ENCODE data around the gene HBG1.
"Not testable (repeated sequence)": the region's sequence is repeated elsewhere in the genome, so short reads cannot be mapped to it uniquely, and the experiment has no call there.

HBG1 gene

DNA sequence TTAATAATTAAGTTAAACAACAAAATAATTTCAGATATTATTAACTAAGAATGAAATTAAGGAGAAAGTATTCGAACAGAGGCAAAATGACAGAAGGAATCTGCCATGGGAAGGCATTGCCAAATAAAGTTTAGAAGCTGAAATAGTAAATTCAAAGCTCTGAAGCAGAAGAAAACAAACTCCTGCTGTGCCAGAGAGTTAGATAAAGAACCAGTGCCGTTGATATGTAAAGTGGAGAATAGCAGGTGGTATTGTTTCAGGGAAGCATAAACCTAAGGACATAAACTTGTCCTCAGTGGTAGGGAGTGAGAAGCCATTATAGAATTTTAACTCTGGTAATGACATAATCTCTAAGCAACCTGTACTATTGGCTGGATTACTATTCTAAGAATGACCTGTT lies 7.6 kb upstream of the HBG1 start:
- ATAC-seq: no peak

DNA sequence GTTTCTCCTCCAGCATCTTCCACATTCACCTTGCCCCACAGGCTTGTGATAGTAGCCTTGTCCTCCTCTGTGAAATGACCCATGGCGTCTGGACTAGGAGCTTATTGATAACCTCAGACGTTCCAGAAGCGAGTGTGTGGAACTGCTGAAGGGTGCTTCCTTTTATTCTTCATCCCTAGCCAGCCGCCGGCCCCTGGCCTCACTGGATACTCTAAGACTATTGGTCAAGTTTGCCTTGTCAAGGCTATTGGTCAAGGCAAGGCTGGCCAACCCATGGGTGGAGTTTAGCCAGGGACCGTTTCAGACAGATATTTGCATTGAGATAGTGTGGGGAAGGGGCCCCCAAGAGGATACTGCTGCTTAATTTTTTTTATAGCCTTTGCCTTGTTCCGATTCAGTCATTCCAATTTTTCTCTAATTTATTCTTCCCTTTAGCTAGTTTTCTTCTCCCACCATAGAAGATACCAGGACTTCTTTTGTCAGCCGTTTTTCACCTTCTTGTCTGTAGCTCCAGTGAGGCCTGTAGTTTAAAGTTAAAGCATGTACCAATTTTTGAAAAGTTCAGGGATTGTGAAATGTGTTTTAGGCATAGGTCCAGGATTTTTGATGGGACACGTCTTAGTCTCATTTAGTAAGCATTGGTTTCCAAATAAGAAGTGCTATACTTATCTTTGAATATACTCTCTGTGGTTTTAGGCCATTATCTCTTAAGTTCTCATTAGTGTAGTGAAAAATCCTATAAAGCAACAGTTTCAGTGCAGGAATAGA lies 5.2 kb upstream of the HBG1 start, which contains the start of gene HBG2:
Gene HBG2 (minus strand): TSS at position 136 of the 768 bp plus-strand sequence. CDS start 53 bp downstream, at position 83.
- ATAC-seq: not testable (repeated sequence)

More for the DNA sequence above, 7.6 kb upstream of the HBG1 start:
- TF ChIP-seq CSDC2 (CRISPR knock-in tag; IDR thresholded peaks at IDR 0.05) (no peak), GLIS3 (CRISPR knock-in tag; IDR thresholded peaks at IDR 0.05) (no peak), ESRRG (CRISPR knock-in tag; IDR thresholded peaks at IDR 0.05) (no peak), BACH2 (CRISPR knock-in tag; IDR thresholded peaks at IDR 0.05; ENCODE audit: borderline replicate concordance) (no peak), PATZ1 (CRISPR knock-in tag; IDR thresholded peaks at IDR 0.05; ENCODE audit: borderline replicate concordance) (no peak), SNAI2 (CRISPR knock-in tag; IDR thresholded peaks at IDR 0.05) (no peak), ZNF70 (CRISPR knock-in tag; IDR thresholded peaks at IDR 0.05) (no peak), TCF4 (CRISPR knock-in tag; IDR thresholded peaks at IDR 0.05; ENCODE audit: borderline replicate concordance) (no peak), ZFP3 (CRISPR knock-in tag; IDR thresholded peaks at IDR 0.05) (no peak), OSR1 (CRISPR knock-in tag; IDR thresholded peaks at IDR 0.05) (no peak), ARNTL (CRISPR knock-in tag; IDR thresholded peaks at IDR 0.05; ENCODE audit: borderline replicate concordance, low read depth) (no peak), RARB (CRISPR knock-in tag; IDR thresholded peaks at IDR 0.05) (no peak), ZNF565 (CRISPR knock-in tag; conservative IDR thresholded peaks at IDR 0.05; ENCODE audit: low read depth) (no peak), POU6F1 (CRISPR knock-in tag; IDR thresholded peaks at IDR 0.05; ENCODE audit: borderline replicate concordance, low read depth) (no peak), ZC3H10 (CRISPR knock-in tag; IDR thresholded peaks at IDR 0.05) (no peak), TOX (CRISPR knock-in tag; IDR thresholded peaks at IDR 0.05; ENCODE audit: borderline replicate concordance) (no peak)
- TF ChIP-seq, protein P1, sequence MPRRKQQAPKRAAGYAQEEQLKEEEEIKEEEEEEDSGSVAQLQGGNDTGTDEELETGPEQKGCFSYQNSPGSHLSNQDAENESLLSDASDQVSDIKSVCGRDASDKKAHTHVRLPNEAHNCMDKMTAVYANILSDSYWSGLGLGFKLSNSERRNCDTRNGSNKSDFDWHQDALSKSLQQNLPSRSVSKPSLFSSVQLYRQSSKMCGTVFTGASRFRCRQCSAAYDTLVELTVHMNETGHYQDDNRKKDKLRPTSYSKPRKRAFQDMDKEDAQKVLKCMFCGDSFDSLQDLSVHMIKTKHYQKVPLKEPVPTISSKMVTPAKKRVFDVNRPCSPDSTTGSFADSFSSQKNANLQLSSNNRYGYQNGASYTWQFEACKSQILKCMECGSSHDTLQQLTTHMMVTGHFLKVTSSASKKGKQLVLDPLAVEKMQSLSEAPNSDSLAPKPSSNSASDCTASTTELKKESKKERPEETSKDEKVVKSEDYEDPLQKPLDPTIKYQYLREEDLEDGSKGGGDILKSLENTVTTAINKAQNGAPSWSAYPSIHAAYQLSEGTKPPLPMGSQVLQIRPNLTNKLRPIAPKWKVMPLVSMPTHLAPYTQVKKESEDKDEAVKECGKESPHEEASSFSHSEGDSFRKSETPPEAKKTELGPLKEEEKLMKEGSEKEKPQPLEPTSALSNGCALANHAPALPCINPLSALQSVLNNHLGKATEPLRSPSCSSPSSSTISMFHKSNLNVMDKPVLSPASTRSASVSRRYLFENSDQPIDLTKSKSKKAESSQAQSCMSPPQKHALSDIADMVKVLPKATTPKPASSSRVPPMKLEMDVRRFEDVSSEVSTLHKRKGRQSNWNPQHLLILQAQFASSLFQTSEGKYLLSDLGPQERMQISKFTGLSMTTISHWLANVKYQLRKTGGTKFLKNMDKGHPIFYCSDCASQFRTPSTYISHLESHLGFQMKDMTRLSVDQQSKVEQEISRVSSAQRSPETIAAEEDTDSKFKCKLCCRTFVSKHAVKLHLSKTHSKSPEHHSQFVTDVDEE (CRISPR knock-in tag; IDR thresholded peaks at IDR 0.05): no peak

- ATAC-seq: not testable (repeated sequence)
Observed at GRCh38 chr11:5254023-5254422, 4.4 kb upstream of the HBG1 start.

DNA sequence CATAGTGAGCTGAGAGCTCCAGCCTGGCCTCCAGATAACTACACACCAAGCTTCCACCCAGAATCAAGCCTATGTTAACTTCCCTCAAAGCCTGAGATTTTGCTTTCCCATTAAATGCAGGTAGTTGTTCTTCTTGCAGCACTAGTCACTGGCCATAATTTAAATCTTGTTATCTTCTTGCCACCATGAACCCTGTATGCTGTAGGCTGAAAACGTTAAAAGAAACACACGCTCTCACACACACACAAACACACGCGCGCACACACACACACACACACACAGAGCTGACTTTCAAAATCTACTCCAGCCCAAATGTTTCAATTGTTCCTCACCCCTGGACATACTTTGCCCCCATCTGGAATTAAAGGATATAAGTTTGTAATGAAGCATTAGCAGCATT lies 3.8 kb upstream of the HBG1 start:
- ATAC-seq: not testable (repeated sequence)

- no peak for ATAC-seq
- no peak for TF ChIP-seq ZNF70 (CRISPR knock-in tag; IDR thresholded peaks at IDR 0.05)
- TF ChIP-seq CSDC2 (CRISPR knock-in tag; IDR thresholded peaks at IDR 0.05): no peak
- TF ChIP-seq PPARA (CRISPR knock-in tag; IDR thresholded peaks at IDR 0.05; ENCODE audit: borderline replicate concordance): no peak
- no peak for TF ChIP-seq GLIS3 (CRISPR knock-in tag; IDR thresholded peaks at IDR 0.05)
- TF ChIP-seq OSR1 (CRISPR knock-in tag; IDR thresholded peaks at IDR 0.05): no peak
- TF ChIP-seq ESRRG (CRISPR knock-in tag; IDR thresholded peaks at IDR 0.05): no peak
- no peak for TF ChIP-seq RARB (CRISPR knock-in tag; IDR thresholded peaks at IDR 0.05)
Observed at GRCh38 chr11:5252919-5253265, 3.2 kb upstream of the HBG1 start.

Measured in SK-N-SH treated with all-trans-retinoic acid at 6 μM for 48 hours (cell line).